Astrocyte (in vitro differentiated cells and primary cell): ENCODE data around the gene PEAR1. TPM values are rescaled to one million over a fixed set of nuclear protein-coding genes. Genes with fewer than 3 reads are reported as not detected.

Source experiments
- DNase-seq: peaks from one replicate; pipeline ENCODE4 v3.0.0-alpha.2; 2010; ENCODE audit warnings: low read depth
- FAIRE-seq: peaks from 2 replicates; lab custom pipeline; 2011; peaks lifted over from hg19 to GRCh38; lab: Jason Lieb, UNC
- H2AFZ ChIP-seq: 2 replicates; pipeline ENCODE4 v1.6.0; 2012; ENCODE audit warnings: low read depth, low read length, inconsistent platforms
- H3K27ac ChIP-seq: 2 replicates; pipeline ENCODE4 v1.5.1; 2011; ENCODE audit warnings: low read depth, low read length, inconsistent platforms
- H3K27me3 ChIP-seq: 2 replicates; pipeline ENCODE4 v1.6.0; 2011; ENCODE audit warnings: low read length, inconsistent platforms; ENCODE audit not compliant: insufficient read depth
- H3K36me3 ChIP-seq: 2 replicates; pipeline ENCODE4 v1.5.1; 2011; ENCODE audit warnings: low read length, inconsistent platforms; ENCODE audit not compliant: insufficient read depth
- H3K4me1 ChIP-seq: 2 replicates; pipeline ENCODE4 v1.5.1; 2011; ENCODE audit warnings: low read length, inconsistent platforms; ENCODE audit not compliant: insufficient read depth
- H3K4me2 ChIP-seq: 2 replicates; pipeline ENCODE4 v1.6.0; 2012; ENCODE audit warnings: low read length, inconsistent platforms
- H3K4me3 ChIP-seq: 2 replicates; pipeline ENCODE4 v1.5.1; 2011; ENCODE audit warnings: low read depth, mild to moderate bottlenecking, low read length, inconsistent platforms; ENCODE audit not compliant: insufficient read depth
- H3K79me2 ChIP-seq: 2 replicates; pipeline ENCODE4 v1.6.0; 2012; ENCODE audit warnings: mild to moderate bottlenecking, low read length, inconsistent platforms; ENCODE audit not compliant: insufficient read depth
- H3K9ac ChIP-seq: 2 replicates; pipeline ENCODE4 v1.6.0; 2012; ENCODE audit warnings: mild to moderate bottlenecking, low read length, inconsistent platforms
- H3K9me3 ChIP-seq: 2 replicates; pipeline ENCODE4 v1.5.1; 2012; ENCODE audit warnings: low read depth, mild to moderate bottlenecking, low read length, inconsistent platforms; ENCODE audit not compliant: insufficient read depth
- H4K20me1 ChIP-seq: 2 replicates; pipeline ENCODE4 v1.6.0; 2012; ENCODE audit warnings: low read length, inconsistent platforms; ENCODE audit not compliant: insufficient read depth
- H3K27ac Mint-ChIP-seq: one replicate; pipeline ENCODE4 v1.8.0; 2021; ENCODE audit warnings: mild to moderate bottlenecking, mixed read lengths; ENCODE audit not compliant: unreplicated experiment
- H3K27me3 Mint-ChIP-seq: one replicate; pipeline ENCODE4 v1.8.0; 2021; ENCODE audit warnings: low read depth, mixed read lengths; ENCODE audit not compliant: unreplicated experiment
- H3K36me3 Mint-ChIP-seq: one replicate; pipeline ENCODE4 v1.8.0; 2021; ENCODE audit warnings: low read depth, mixed read lengths; ENCODE audit not compliant: unreplicated experiment
- H3K4me1 Mint-ChIP-seq: one replicate; pipeline ENCODE4 v1.8.0; 2021; ENCODE audit warnings: low read depth, mixed read lengths; ENCODE audit not compliant: unreplicated experiment
- H3K4me3 Mint-ChIP-seq: one replicate; pipeline ENCODE4 v1.8.0; 2021; ENCODE audit warnings: mild to moderate bottlenecking, moderate library complexity, mixed read lengths; ENCODE audit not compliant: unreplicated experiment
- H3K9me3 Mint-ChIP-seq: one replicate; pipeline ENCODE4 v1.8.0; 2021; ENCODE audit warnings: mild to moderate bottlenecking, mixed read lengths; ENCODE audit not compliant: unreplicated experiment
- EZH2 ChIP-seq: IDR thresholded peaks from 2 replicates; pipeline ENCODE4 v1.6.1; 2012; ENCODE audit warnings: mild to moderate bottlenecking, low read length, inconsistent platforms; ENCODE audit not compliant: insufficient read depth
- total RNA-seq: library from RNA; stranded (reverse); gene quantifications from 2 replicates; pipeline ENCODE4 v1.2.1, GENCODE V29; 2021
- TF ChIP-seq, protein P1 (sequence below): IDR thresholded peaks from 2 replicates; pipeline ENCODE4 v1.5.1; 2011; ENCODE audit warnings: low read depth, mild to moderate bottlenecking, inconsistent platforms, low read length, moderate library complexity; ENCODE audit not compliant: insufficient read depth

Gene PEAR1
- total RNA-seq, 1 donor from 2014 or later: 17.3 TPM

DNA sequence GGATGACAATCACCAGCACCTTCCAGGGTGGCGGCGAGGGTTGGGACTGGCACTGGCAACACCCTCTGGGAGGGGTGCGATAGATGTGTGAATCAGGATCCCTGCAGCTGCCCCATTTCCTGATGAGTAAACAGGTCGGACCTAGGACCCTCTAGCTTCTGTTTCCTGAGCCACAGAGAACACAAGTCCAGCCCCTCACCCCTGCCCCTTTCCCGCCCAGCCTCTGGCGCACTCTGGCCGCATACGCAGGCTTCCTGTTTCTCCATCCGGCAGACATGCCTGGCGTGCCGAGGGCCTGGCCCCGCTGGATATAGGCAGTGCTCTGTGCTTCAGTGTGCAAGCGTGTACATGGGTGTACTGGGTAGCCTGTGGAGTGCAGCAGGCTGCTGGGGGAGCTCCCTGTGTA, 4.6 kb downstream of the PEAR1 start:
- Histone ChIP-seq H3K4me2 (peak overlapping the region; percentile 82), H3K79me2 (peaks cover 72% of the 10 kb centered on the region), H2AFZ (no peak overlapping the region), H3K27ac (peak overlapping the region; percentile 96), H3K4me3 (no peak overlapping the region), H3K9ac (peak overlapping the region; percentile 76), H3K36me3 (no peaks in the 10 kb centered on the region), H3K27me3 (no peaks in the 10 kb centered on the region), H3K4me1 (peaks cover 82% of the 10 kb centered on the region), H4K20me1 (peaks cover 20% of the 10 kb centered on the region), H3K9me3 (no peaks in the 10 kb centered on the region)
- FAIRE-seq: no peak
- Mint-ChIP-seq H3K27ac (peak overlapping the region; percentile 98), H3K36me3 (peaks cover 2% of the 10 kb centered on the region), H3K4me3 (no peak overlapping the region), H3K27me3 (peaks cover 8% of the 10 kb centered on the region), H3K4me1 (peaks cover 55% of the 10 kb centered on the region), H3K9me3 (peaks cover 3% of the 10 kb centered on the region)
- TF ChIP-seq, protein P1, sequence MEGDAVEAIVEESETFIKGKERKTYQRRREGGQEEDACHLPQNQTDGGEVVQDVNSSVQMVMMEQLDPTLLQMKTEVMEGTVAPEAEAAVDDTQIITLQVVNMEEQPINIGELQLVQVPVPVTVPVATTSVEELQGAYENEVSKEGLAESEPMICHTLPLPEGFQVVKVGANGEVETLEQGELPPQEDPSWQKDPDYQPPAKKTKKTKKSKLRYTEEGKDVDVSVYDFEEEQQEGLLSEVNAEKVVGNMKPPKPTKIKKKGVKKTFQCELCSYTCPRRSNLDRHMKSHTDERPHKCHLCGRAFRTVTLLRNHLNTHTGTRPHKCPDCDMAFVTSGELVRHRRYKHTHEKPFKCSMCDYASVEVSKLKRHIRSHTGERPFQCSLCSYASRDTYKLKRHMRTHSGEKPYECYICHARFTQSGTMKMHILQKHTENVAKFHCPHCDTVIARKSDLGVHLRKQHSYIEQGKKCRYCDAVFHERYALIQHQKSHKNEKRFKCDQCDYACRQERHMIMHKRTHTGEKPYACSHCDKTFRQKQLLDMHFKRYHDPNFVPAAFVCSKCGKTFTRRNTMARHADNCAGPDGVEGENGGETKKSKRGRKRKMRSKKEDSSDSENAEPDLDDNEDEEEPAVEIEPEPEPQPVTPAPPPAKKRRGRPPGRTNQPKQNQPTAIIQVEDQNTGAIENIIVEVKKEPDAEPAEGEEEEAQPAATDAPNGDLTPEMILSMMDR: no peak
- no peak for TF ChIP-seq EZH2
- peak; percentile 63 for DNase-seq

DNA sequence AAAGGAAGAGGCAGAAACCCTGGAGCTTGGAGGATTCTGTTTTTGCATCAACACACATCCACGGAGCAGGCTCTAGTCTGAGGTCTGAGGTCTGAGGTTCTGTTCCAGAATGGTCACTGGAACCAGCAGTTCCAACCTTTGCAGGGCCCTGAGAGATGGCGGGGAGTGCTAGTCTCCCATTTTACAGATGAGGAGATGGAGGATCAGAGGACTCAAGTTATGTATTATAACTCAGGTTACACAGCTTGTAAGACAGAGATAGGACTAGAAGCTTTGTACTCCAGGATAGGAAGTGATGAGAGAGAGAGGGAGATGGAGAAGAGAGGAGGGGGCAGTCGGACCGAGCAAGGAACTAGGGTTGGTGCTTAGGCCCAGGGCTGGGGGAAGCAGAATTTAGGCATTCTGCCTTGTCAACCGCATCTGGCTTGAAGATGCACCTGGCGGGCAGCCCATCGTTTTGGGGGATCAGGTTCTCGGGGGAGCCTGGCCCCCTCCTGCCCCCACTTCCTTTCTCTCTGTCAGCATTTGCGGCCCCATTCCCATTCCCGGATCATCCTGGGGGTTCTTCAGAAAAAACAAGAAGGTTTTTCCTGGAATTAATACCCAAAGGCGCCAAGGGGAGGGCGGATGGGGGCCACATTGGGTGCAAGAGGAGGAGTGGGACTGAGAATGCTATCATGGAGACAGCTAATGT, 5.6 kb downstream of the PEAR1 start:
- H3K27me3 Mint-ChIP-seq: peaks cover 13% of the 10 kb centered on the region
- no peak for FAIRE-seq
- H3K9ac ChIP-seq: peak overlapping the region; percentile 76

More for the DNA sequence above, 5.6 kb downstream of the PEAR1 start:
- Histone ChIP-seq H3K79me2 (peaks cover 76% of the 10 kb centered on the region), H3K27me3 (no peaks in the 10 kb centered on the region), H3K4me2 (peak overlapping the region; percentile 82), H3K9me3 (no peaks in the 10 kb centered on the region), H3K4me1 (peaks cover 84% of the 10 kb centered on the region), H3K27ac (peak overlapping the region; percentile 96), H3K4me3 (no peak overlapping the region), H2AFZ (no peak overlapping the region), H3K36me3 (no peaks in the 10 kb centered on the region), H4K20me1 (peaks cover 28% of the 10 kb centered on the region)
- TF ChIP-seq, protein P1: no peak
- no peak for TF ChIP-seq EZH2
- Mint-ChIP-seq H3K36me3 (peaks cover 2% of the 10 kb centered on the region), H3K27ac (peak overlapping the region; percentile 89), H3K4me3 (no peak overlapping the region), H3K9me3 (peaks cover 3% of the 10 kb centered on the region), H3K4me1 (peaks cover 62% of the 10 kb centered on the region)
- DNase-seq: no peak
